C4-2B (cell line): ENCODE results near the gene PGA3.
"Not testable (repeated sequence)": the region's sequence is repeated elsewhere in the genome, so short reads cannot be mapped to it uniquely, and the experiment has no call there.

Experiments
- ZFX ChIP-seq: fragments of 450-650 bp; IDR thresholded peaks from 2 replicates; pipeline ENCODE4 v1.6.1; 2017
- TF ChIP-seq, protein P1 (sequence below): fragments of 450-650 bp; conservative IDR thresholded peaks from 2 replicates; pipeline ENCODE4 v1.5.1; 2017; ENCODE audit warnings: mild to moderate bottlenecking

GRCh38 chr11:61203873-61204272 is 558 bp downstream of the PGA3 start:
- TF ChIP-seq, protein P1, sequence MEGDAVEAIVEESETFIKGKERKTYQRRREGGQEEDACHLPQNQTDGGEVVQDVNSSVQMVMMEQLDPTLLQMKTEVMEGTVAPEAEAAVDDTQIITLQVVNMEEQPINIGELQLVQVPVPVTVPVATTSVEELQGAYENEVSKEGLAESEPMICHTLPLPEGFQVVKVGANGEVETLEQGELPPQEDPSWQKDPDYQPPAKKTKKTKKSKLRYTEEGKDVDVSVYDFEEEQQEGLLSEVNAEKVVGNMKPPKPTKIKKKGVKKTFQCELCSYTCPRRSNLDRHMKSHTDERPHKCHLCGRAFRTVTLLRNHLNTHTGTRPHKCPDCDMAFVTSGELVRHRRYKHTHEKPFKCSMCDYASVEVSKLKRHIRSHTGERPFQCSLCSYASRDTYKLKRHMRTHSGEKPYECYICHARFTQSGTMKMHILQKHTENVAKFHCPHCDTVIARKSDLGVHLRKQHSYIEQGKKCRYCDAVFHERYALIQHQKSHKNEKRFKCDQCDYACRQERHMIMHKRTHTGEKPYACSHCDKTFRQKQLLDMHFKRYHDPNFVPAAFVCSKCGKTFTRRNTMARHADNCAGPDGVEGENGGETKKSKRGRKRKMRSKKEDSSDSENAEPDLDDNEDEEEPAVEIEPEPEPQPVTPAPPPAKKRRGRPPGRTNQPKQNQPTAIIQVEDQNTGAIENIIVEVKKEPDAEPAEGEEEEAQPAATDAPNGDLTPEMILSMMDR = not testable (repeated sequence)
- not testable (repeated sequence) for TF ChIP-seq ZFX
